GM21526 (cell line): ENCODE results near the gene RAB5IF.
A peak's percentile ranks its signal among the peaks of the same experiment; 100 is the strongest.
"Not testable (repeated sequence)": the region's sequence is repeated elsewhere in the genome, so short reads cannot be mapped to it uniquely, and the experiment has no call there.

Experiments
- ATAC-seq: cut with Tn5 transposase; IDR thresholded peaks from one replicate; pipeline ENCODE4 v1.9.1; 2021; ENCODE audit warnings: moderate library complexity; ENCODE audit not compliant: unreplicated experiment, low FRiP score

RAB5IF gene

GRCh38 chr20:36605399-36606157 lies at the start of gene RAB5IF:
TSS of gene RAB5IF (plus strand) at chr20:36605779. CDS start at chr20:36605952, 173 bp downstream.
- peak; percentile 74 for ATAC-seq

- no peak for ATAC-seq
These were observed 42.9 kb upstream of the RAB5IF start for GRCh38 chr20:36562724-36563123.

GRCh38 chr20:36563374-36563773 lies 42.2 kb upstream of the RAB5IF start:
- no peak for ATAC-seq

GRCh38 chr20:36564078-36564725 lies 41.4 kb upstream of the RAB5IF start:
- ATAC-seq = not testable (repeated sequence)

GRCh38 chr20:36564726-36565121 lies 40.9 kb upstream of the RAB5IF start:
- not testable (repeated sequence) for ATAC-seq

GRCh38 chr20:36565520-36565919 lies 40.1 kb upstream of the RAB5IF start:
- ATAC-seq = no peak

GRCh38 chr20:36569847-36570429 lies 35.6 kb upstream of the RAB5IF start:
- ATAC-seq = no peak

- no peak for ATAC-seq
These were observed 33.7 kb upstream of the RAB5IF start for GRCh38 chr20:36571564-36572504.

GRCh38 chr20:36572701-36573102 lies 32.9 kb upstream of the RAB5IF start:
- ATAC-seq = peak; percentile 14

GRCh38 chr20:36573103-36573797 lies 32.3 kb upstream of the RAB5IF start, which contains the start of gene TGIF2:
TSS of gene TGIF2 (plus strand) at chr20:36573597. CDS start at chr20:36578775, 5,178 bp downstream.
- ATAC-seq = peak; percentile 47

- no peak for ATAC-seq
These were observed 31.7 kb upstream of the RAB5IF start for GRCh38 chr20:36573798-36574365.

GRCh38 chr20:36574366-36575135 lies 31.0 kb upstream of the RAB5IF start:
- no peak for ATAC-seq

- ATAC-seq = no peak
These were observed 29.5 kb upstream of the RAB5IF start for GRCh38 chr20:36576081-36576445.

- no peak for ATAC-seq
These were observed 27.1 kb upstream of the RAB5IF start for GRCh38 chr20:36578356-36579041.

- no peak for ATAC-seq
These were observed 25.5 kb upstream of the RAB5IF start for GRCh38 chr20:36579996-36580545.

- no peak for ATAC-seq
These were observed 23.3 kb upstream of the RAB5IF start for GRCh38 chr20:36582322-36582721.

- no peak for ATAC-seq
These were observed 22.8 kb upstream of the RAB5IF start for GRCh38 chr20:36582821-36583220.

- no peak for ATAC-seq
These were observed 21.5 kb upstream of the RAB5IF start for GRCh38 chr20:36584018-36584481.
